NCI-H774 (cell line): ENCODE measurements around the gene RFTN1.

Experiments used
- DNase-seq: peaks from one replicate; lab custom pipeline; 2025; lab: John Stamatoyannopoulos, UW

Gene RFTN1

GRCh38 chr3:16464511-16465148 lies 48.9 kb downstream of the RFTN1 start:
- no peak for DNase-seq

- no peak for DNase-seq
Observed at GRCh38 chr3:16463914-16464313, 49.6 kb downstream of the RFTN1 start.

- no peak for DNase-seq
Observed at GRCh38 chr3:16463119-16463518, 50.4 kb downstream of the RFTN1 start.

- DNase-seq: no peak
Observed at GRCh38 chr3:16462679-16463078, 50.8 kb downstream of the RFTN1 start.

GRCh38 chr3:16461463-16462245 lies 51.8 kb downstream of the RFTN1 start:
- peak; percentile 89 for DNase-seq

GRCh38 chr3:16460886-16461285 lies 52.6 kb downstream of the RFTN1 start:
- DNase-seq: peak; percentile 51

- no peak for DNase-seq
Observed at GRCh38 chr3:16460273-16460672, 53.2 kb downstream of the RFTN1 start.

- DNase-seq: no peak
Observed at GRCh38 chr3:16456784-16457415, 56.6 kb downstream of the RFTN1 start.

GRCh38 chr3:16455966-16456365 lies 57.5 kb downstream of the RFTN1 start:
- DNase-seq: no peak

GRCh38 chr3:16455001-16455400 lies 58.5 kb downstream of the RFTN1 start:
- DNase-seq: peak; percentile 38

GRCh38 chr3:16452261-16452660 lies 61.2 kb downstream of the RFTN1 start:
- no peak for DNase-seq

- DNase-seq: no peak
Observed at GRCh38 chr3:16449369-16449768, 64.1 kb downstream of the RFTN1 start.

GRCh38 chr3:16448639-16449070 lies 64.8 kb downstream of the RFTN1 start:
- DNase-seq: no peak

GRCh38 chr3:16447135-16447534 lies 66.4 kb downstream of the RFTN1 start:
- DNase-seq: no peak

GRCh38 chr3:16444344-16444743 lies 69.2 kb downstream of the RFTN1 start:
- no peak for DNase-seq

GRCh38 chr3:16442730-16443129 lies 70.8 kb downstream of the RFTN1 start:
- DNase-seq: no peak

- DNase-seq: no peak
Observed at GRCh38 chr3:16441371-16441875, 72.1 kb downstream of the RFTN1 start.

GRCh38 chr3:16439848-16440708 lies 73.4 kb downstream of the RFTN1 start:
- DNase-seq: no peak

GRCh38 chr3:16439163-16439847 lies 74.2 kb downstream of the RFTN1 start:
- DNase-seq: no peak

GRCh38 chr3:16437640-16438039 lies 75.9 kb downstream of the RFTN1 start:
- no peak for DNase-seq

- DNase-seq: no peak
Observed at GRCh38 chr3:16433701-16434151, 79.8 kb downstream of the RFTN1 start.
